OCI-LY3 (cell line): ENCODE measurements around the gene TEAD1.

Experiments used
- CTCF ChIP-seq: fragments of 200-600, 300-600 bp; sonication (generic); IDR thresholded peaks from 2 replicates; pipeline ENCODE4 v1.5.1; 2014; ENCODE audit warnings: antibody characterized with exemption, low read length, low read depth
- EZH2phosphoT487 ChIP-seq: fragments of 200-600 bp; shearing (Covaris generic); IDR thresholded peaks from 2 replicates; pipeline ENCODE4 v1.6.1; 2018; ENCODE audit warnings: antibody characterized with exemption, mixed run types, low read depth

GRCh38 chr11:12827369-12827768 is 153.1 kb downstream of the TEAD1 start:
- TF ChIP-seq CTCF (no peak), EZH2phosphoT487 (no peak)
